Astrocyte (in vitro differentiated cells and primary cell): ENCODE measurements around the gene ST6GALNAC3.

ENCODE experiments used
- EZH2 ChIP-seq: IDR thresholded peaks from 2 replicates; pipeline ENCODE4 v1.6.1; 2012; ENCODE audit warnings: mild to moderate bottlenecking, low read length, inconsistent platforms; ENCODE audit not compliant: insufficient read depth
- TF ChIP-seq, protein P1 (sequence below): IDR thresholded peaks from 2 replicates; pipeline ENCODE4 v1.5.1; 2011; ENCODE audit warnings: low read depth, mild to moderate bottlenecking, inconsistent platforms, low read length, moderate library complexity; ENCODE audit not compliant: insufficient read depth

DNA sequence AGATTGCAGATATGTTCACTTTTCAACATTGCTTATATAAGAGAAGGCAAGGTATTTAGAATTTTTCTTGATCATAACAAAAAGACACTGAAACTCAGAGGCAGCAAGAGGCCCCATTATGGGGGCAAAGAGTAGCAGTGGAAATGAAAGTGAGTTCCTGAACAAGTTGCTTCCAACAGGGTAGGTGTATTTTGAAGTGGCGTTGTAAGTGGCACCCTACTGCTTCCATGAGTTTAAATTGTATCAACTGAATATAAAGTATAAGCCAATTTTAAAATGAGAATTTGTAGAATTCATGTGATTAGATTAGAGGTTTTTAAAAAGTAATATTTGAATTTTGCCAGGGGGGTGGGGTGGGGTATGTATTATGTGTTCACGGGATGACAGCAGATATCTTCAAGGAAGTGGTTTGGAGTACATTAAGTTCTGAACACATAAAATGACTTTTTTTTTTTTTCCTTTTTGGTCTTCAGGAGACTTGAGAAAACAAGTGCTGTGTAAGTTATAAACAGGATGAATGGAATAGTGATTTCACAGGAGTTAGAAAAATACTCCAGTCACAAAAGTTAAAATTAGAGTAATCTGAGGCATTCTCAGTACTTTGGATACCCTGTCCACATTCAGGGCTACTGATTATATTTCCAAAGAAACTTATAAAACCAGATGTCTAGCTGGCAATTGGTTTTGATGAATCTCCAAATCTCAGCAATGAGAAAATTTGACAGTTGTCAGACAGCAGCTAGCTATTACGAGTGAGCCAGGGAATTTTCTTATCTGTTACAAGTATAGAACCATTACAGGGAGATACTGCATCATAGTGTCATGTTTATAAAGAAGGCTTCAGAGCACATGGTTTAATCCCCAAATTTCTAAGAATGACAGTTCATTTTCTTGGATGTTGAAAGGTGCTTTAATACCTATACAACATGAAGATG lies 182.0 kb downstream of the ST6GALNAC3 start:
- TF ChIP-seq, protein P1, sequence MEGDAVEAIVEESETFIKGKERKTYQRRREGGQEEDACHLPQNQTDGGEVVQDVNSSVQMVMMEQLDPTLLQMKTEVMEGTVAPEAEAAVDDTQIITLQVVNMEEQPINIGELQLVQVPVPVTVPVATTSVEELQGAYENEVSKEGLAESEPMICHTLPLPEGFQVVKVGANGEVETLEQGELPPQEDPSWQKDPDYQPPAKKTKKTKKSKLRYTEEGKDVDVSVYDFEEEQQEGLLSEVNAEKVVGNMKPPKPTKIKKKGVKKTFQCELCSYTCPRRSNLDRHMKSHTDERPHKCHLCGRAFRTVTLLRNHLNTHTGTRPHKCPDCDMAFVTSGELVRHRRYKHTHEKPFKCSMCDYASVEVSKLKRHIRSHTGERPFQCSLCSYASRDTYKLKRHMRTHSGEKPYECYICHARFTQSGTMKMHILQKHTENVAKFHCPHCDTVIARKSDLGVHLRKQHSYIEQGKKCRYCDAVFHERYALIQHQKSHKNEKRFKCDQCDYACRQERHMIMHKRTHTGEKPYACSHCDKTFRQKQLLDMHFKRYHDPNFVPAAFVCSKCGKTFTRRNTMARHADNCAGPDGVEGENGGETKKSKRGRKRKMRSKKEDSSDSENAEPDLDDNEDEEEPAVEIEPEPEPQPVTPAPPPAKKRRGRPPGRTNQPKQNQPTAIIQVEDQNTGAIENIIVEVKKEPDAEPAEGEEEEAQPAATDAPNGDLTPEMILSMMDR: no peak
- no peak for TF ChIP-seq EZH2
